ENCODE results near the gene IRS4.

GRCh38 chrX:108737754-108738153 lies 1.4 kb upstream of the IRS4 start:
- TF ChIP-seq CTCF (IDR thresholded peaks at IDR 0.05 in 2 of 3, conservative IDR thresholded peaks at IDR 0.05 in 1 of 3; ENCODE audit: control insufficient read depth in 2 of 3, extremely low read depth in 1 of 3, insufficient read depth in 1 of 3, low read depth in 3 of 3, low read length in 3 of 3), result no peak
- TF ChIP-seq REST (IDR thresholded peaks at IDR 0.05; ENCODE audit: low read depth, low read length), result no peak
- no peak for TF ChIP-seq JUND (IDR thresholded peaks at IDR 0.05; ENCODE audit: low read depth, low read length)
- no peak for TF ChIP-seq E2F8 (IDR thresholded peaks at IDR 0.05; ENCODE audit: low read depth, partially characterized antibody)
- no peak for TF ChIP-seq MYC (IDR thresholded peaks at IDR 0.05; ENCODE audit: insufficient read depth, insufficient read length, insufficient replicate concordance, low read length, severe bottlenecking)
- TF ChIP-seq NR2C2 (IDR thresholded peaks at IDR 0.05; ENCODE audit: borderline replicate concordance, control insufficient read depth, insufficient read length, low read depth), result no peak
- no peak for TF ChIP-seq POLR2AphosphoS5 (IDR thresholded peaks at IDR 0.05; ENCODE audit: low read length)
- TF ChIP-seq STAT1 (conservative IDR thresholded peaks at IDR 0.05), result no peak
- no peak for TF ChIP-seq SIN3A (IDR thresholded peaks at IDR 0.05; ENCODE audit: low read depth, low read length)
- TF ChIP-seq EZH2 (IDR thresholded peaks at IDR 0.05; ENCODE audit: borderline replicate concordance, control insufficient read depth, low read depth, low read length), result no peak
- TF ChIP-seq POLR2A (IDR thresholded peaks at IDR 0.05; ENCODE audit: low read depth, low read length), result no peak
- TF ChIP-seq POLR2AphosphoS2 (IDR thresholded peaks at IDR 0.05; ENCODE audit: low read depth, low read length), result no peak
